K562 (cell line): ENCODE measurements around the gene SLITRK4. TPM values are rescaled to one million over a fixed set of nuclear protein-coding genes. Genes with fewer than 3 reads are reported as not detected.

Experiments
- ATAC-seq: fragments of 200-7000 bp; cut with Tn5 transposase; 3 replicates; pipeline ENCODE4 v1.9.1; 2020; ENCODE audit warnings: moderate library complexity
- BruUV-seq: library from RNA; stranded (reverse); fragments of 400-500 nt; replicated peaks from 2 replicates; lab custom pipeline; 2021; lab: Mats Ljungman, UMichigan
- CTCF ChIA-PET: fragments of 300-600 bp; formaldehyde crosslinking; extraction: SDS; loops from one replicate; lab custom pipeline; 2021; ENCODE audit warnings: low intra/inter-chr PET ratio; lab: Yijun Ruan, JAX
- POLR2A ChIA-PET: fragments of 300-600, 350-650 bp; sonication (Branson Sonifier 250); formaldehyde crosslinking; extraction: SDS; loops from one replicate; lab custom pipeline; 2021; ENCODE audit warnings: antibody characterized with exemption, inconsistent platforms; lab: Yijun Ruan, JAX
- DNase-seq, 4 experiments: peaks; one replicate each; pipeline versions ENCODE4 v3.0.0 to v3.0.0-alpha.2; 2011 to 2018; ENCODE audit warnings: low spot score in 3 of 4, mixed read lengths in 3 of 4; ENCODE audit errors: extremely low read depth in 1 of 4
- FAIRE-seq: peaks from 2 replicates; lab custom pipeline; 2011; peaks lifted over from hg19 to GRCh38; lab: Jason Lieb, UNC
- H2AFZ ChIP-seq: 2 replicates; pipeline ENCODE4 v1.6.0; 2011; ENCODE audit warnings: low read depth, low read length, control low read depth, inconsistent platforms
- H3K27ac ChIP-seq: fragments of 200-600 bp; 3 replicates; pipeline ENCODE4 v1.8.0; 2011; ENCODE audit warnings: low read depth, mild to moderate bottlenecking, control low read depth, inconsistent platforms, low read length, moderate library complexity, mixed read lengths; ENCODE audit errors: extremely low read depth
- H3K27me3 ChIP-seq, 2 experiments: fragments of 300-600 bp in 1 of 2; 2 replicates in 1 of 2; 3 replicates in 1 of 2; pipeline versions ENCODE4 v1.6.0 to v1.8.0; 2011; ENCODE audit warnings: inconsistent platforms in 2 of 2, low read length in 2 of 2, mild to moderate bottlenecking in 1 of 2, mixed read lengths in 1 of 2, moderate library complexity in 1 of 2; ENCODE audit not compliant: control insufficient read depth in 2 of 2, insufficient read depth in 2 of 2
- H3K36me3 ChIP-seq: fragments of 300-600 bp; 3 replicates; pipeline ENCODE4 v1.8.0; 2011; ENCODE audit warnings: mild to moderate bottlenecking, low read length, inconsistent platforms; ENCODE audit not compliant: control insufficient read depth, insufficient read depth
- H3K4me1 ChIP-seq, 2 experiments: fragments of 200-600 bp in 1 of 2; replicated peaks in 1 of 2; 2 replicates in 1 of 2; 3 replicates in 1 of 2; pipeline versions ENCODE4 v1.5.1 to v1.8.0; 2011; ENCODE audit warnings: inconsistent platforms in 2 of 2, low read length in 2 of 2, mild to moderate bottlenecking in 1 of 2, mixed read lengths in 1 of 2, moderate library complexity in 1 of 2; ENCODE audit not compliant: control insufficient read depth in 2 of 2, insufficient read depth in 2 of 2
- H3K4me2 ChIP-seq: 2 replicates; pipeline ENCODE4 v1.6.1; 2011; ENCODE audit warnings: low read length, control low read depth, inconsistent platforms, mixed read lengths; ENCODE audit not compliant: insufficient read depth
- H3K4me3 ChIP-seq: fragments of 200-600 bp; sonication (generic), shearing (Covaris generic); 2 replicates; pipeline ENCODE4 v1.5.1; 2016; ENCODE audit warnings: control low read depth, inconsistent platforms
- H3K79me2 ChIP-seq: fragments of 200-600 bp; 3 replicates; pipeline ENCODE4 v1.8.0; 2011; ENCODE audit warnings: low read length, inconsistent platforms; ENCODE audit not compliant: control insufficient read depth, insufficient read depth
- H3K9ac ChIP-seq, 2 experiments: 2 replicates each; pipeline versions ENCODE4 v1.6.0 to v1.6.1; 2011; ENCODE audit warnings: low read depth in 2 of 2, low read length in 2 of 2, control low read depth in 1 of 2, inconsistent platforms in 1 of 2, mild to moderate bottlenecking in 1 of 2, mixed read lengths in 1 of 2; ENCODE audit not compliant: insufficient read depth in 1 of 2
- H3K9me1 ChIP-seq: one replicate; pipeline ENCODE4 v1.6.0; 2011; ENCODE audit warnings: inconsistent platforms, mild to moderate bottlenecking, low read length, moderate library complexity; ENCODE audit not compliant: control insufficient read depth, insufficient read depth
- H3K9me3 ChIP-seq: replicated peaks from 2 replicates; pipeline ENCODE4 v1.5.1; 2011; ENCODE audit warnings: low read depth, low read length, inconsistent platforms; ENCODE audit not compliant: control insufficient read depth, insufficient read depth
- H4K20me1 ChIP-seq: replicated peaks from 2 replicates; pipeline ENCODE4 v1.6.1; 2011; ENCODE audit warnings: low read length, inconsistent platforms, mixed read lengths; ENCODE audit not compliant: control insufficient read depth, insufficient read depth
- CBFB ChIP-seq: sonication (generic); formaldehyde crosslinking; IDR thresholded peaks from 2 replicates; pipeline ENCODE4 v1.4.0; 2020; ENCODE audit warnings: mild to moderate bottlenecking, missing genetic modification reagents
- ERF ChIP-seq: fragments of 450-650 bp; formaldehyde crosslinking; IDR thresholded peaks from 2 replicates; pipeline ENCODE4 v1.4.0; 2020; ENCODE audit warnings: mild to moderate bottlenecking, mixed read lengths
- EWSR1 ChIP-seq: fragments of 450-650 bp; IDR thresholded peaks from 2 replicates; pipeline ENCODE4 v1.6.1; 2018; ENCODE audit warnings: borderline replicate concordance, mild to moderate bottlenecking, low read depth, moderate library complexity; ENCODE audit not compliant: partially characterized antibody
- FOXA1 ChIP-seq: fragments of 450-650 bp; IDR thresholded peaks from 2 replicates; pipeline ENCODE4 v1.6.1; 2016; ENCODE audit warnings: mild to moderate bottlenecking, borderline replicate concordance
- MLLT1 ChIP-seq, 2 experiments: fragments of 450-650 bp; IDR thresholded peaks; 2 replicates each; pipeline ENCODE4 v1.6.1; 2016
- NELFE ChIP-seq: IDR thresholded peaks from 2 replicates; pipeline ENCODE4 v1.6.1; 2011; ENCODE audit warnings: mild to moderate bottlenecking; ENCODE audit not compliant: insufficient read depth, insufficient read length
- NUFIP1 ChIP-seq: fragments of 450-650 bp; IDR thresholded peaks from 2 replicates; pipeline ENCODE4 v1.6.1; 2018; ENCODE audit not compliant: partially characterized antibody
- RERE ChIP-seq: sonication (generic); formaldehyde crosslinking; IDR thresholded peaks from 2 replicates; pipeline ENCODE4 v1.8.0; 2023; ENCODE audit warnings: missing genetic modification reagents, mild to moderate bottlenecking, borderline replicate concordance
- RFX1 ChIP-seq: fragments of 450-650 bp; IDR thresholded peaks from 2 replicates; pipeline ENCODE4 v1.6.1; 2016; ENCODE audit warnings: mild to moderate bottlenecking, moderate library complexity
- SMARCA4 ChIP-seq: fragments of 450-650 bp; IDR thresholded peaks from 2 replicates; pipeline ENCODE4 v1.6.1; 2016
- TEAD2 ChIP-seq: fragments of 450-650 bp; IDR thresholded peaks from 2 replicates; pipeline ENCODE4 v1.6.1; 2016; ENCODE audit warnings: missing genetic modification characterization, control low read depth, missing compliant biosample characterization
- TSC22D4 ChIP-seq: fragments of 450-650 bp; IDR thresholded peaks from 2 replicates; pipeline ENCODE4 v1.6.1; 2016; ENCODE audit warnings: missing genetic modification characterization, missing biosample characterization, control low read depth
- ZNF511 ChIP-seq: sonication (generic); formaldehyde crosslinking; IDR thresholded peaks from 2 replicates; pipeline ENCODE4 v1.8.0; 2022; ENCODE audit warnings: mild to moderate bottlenecking, missing genetic modification reagents
- WGBS: fragments of 100-300 bp; shearing (Covaris generic); methylation state at CpG from one replicate; pipeline ENCODE4 v1.1.6; 2016; ENCODE audit warnings: low coverage, mixed read lengths; ENCODE audit not compliant: insufficient coverage; ENCODE audit errors: missing lambda C conversion rate; 5-methylcytosine and 5-hydroxymethylcytosine counted together
- in situ Hi-C: fragments of 300-500 bp; cut with MboI; formaldehyde crosslinking; loops from 4 replicates; pipeline ENCODE4 v1.15.0; 2018; ENCODE audit warnings: inconsistent platforms, mixed read lengths
- intact Hi-C: fragments of 100-400 bp; cut with micrococcal nuclease; formaldehyde crosslinking; loops from 2 replicates; pipeline ENCODE4 v1.14.2; 2022
- polyA plus RNA-seq, 8 experiments: library from polyadenylated mRNA; depleted of rRNA in 4 of 8; stranded (reverse) in 5 of 8; unstranded in 3 of 8; fragments of >200 nt; fragmentation: Nextera tagmentation in 2 of 8; fragmentation: Illumina TruSeq in 1 of 8; extraction: Ambion mirVana in 2 of 8; extraction: Trizol in 1 of 8; gene quantifications; 2 replicates each; pipeline versions ENCODE4 v1.2.1 to v1.2.3, GENCODE V29; 2011 to 2014; ENCODE audit warnings: inconsistent platforms in 1 of 8, missing spikeins in 1 of 8
- total RNA-seq, 7 experiments: library from RNA; depleted of rRNA in 6 of 7; stranded (reverse); fragments of >200 nt in 6 of 7; fragmentation: Illumina TruSeq in 2 of 7; extraction: Trizol in 2 of 7; gene quantifications; 2 replicates each; pipeline versions ENCODE4 v1.2.1 to v1.2.3, GENCODE V29; 2011 to 2021; ENCODE audit warnings: low replicate concordance in 1 of 7
- TF ChIP-seq, protein P1 (sequence below): sonication (generic); formaldehyde crosslinking; IDR thresholded peaks from 2 replicates; pipeline ENCODE4 v1.5.0; 2020; ENCODE audit warnings: missing genetic modification reagents

Gene SLITRK4
- total and polyA plus RNA-seq, 9 of the 15 experiments (the other 6 are each of a cell fraction or from before 2014, with no cell fraction given) = not detected

GRCh38 chrX:143634309-143634662 is 1.6 kb downstream of the SLITRK4 start:
- ATAC-seq = no peak
- no peaks in the 10 kb centered on the region for H3K36me3 ChIP-seq
- no peak overlapping the region for H2AFZ ChIP-seq
- ChIA-PET POLR2A (no interaction called here), CTCF (no interaction called here)
- intact Hi-C loops = no loop called here
- no peaks in the 10 kb centered on the region for H3K4me1 ChIP-seq
- no peaks in the 10 kb centered on the region for H3K27me3 ChIP-seq
- H3K79me2 ChIP-seq = no peaks in the 10 kb centered on the region
- H3K9ac ChIP-seq = no peak overlapping the region
- in situ Hi-C loops = no loop called here
- 0% methylated on average over 4 of the region's 26 CpGs for WGBS
- no peak for DNase-seq
- H3K4me2 ChIP-seq = no peak overlapping the region
- FAIRE-seq = no peak
- H3K27ac ChIP-seq = no peak overlapping the region
- no peaks in the 10 kb centered on the region for H4K20me1 ChIP-seq
- no peaks in the 10 kb centered on the region for H3K9me1 ChIP-seq
- H3K9me3 ChIP-seq = no peaks in the 10 kb centered on the region
- BruUV-seq = no TSS peak
- H3K4me3 ChIP-seq = no peak overlapping the region
- no peak for TF ChIP-seq NELFE
- TF ChIP-seq RFX1 = no peak
- no peak for TF ChIP-seq EWSR1
- TF ChIP-seq TSC22D4 = no peak
- no peak for TF ChIP-seq CBFB
- no peak for TF ChIP-seq ERF
- no peak for TF ChIP-seq FOXA1
- no peak for TF ChIP-seq NUFIP1
- TF ChIP-seq RERE = no peak
- TF ChIP-seq SMARCA4 = no peak
- TF ChIP-seq TEAD2 (tag) = no peak
- TF ChIP-seq, protein P1, sequence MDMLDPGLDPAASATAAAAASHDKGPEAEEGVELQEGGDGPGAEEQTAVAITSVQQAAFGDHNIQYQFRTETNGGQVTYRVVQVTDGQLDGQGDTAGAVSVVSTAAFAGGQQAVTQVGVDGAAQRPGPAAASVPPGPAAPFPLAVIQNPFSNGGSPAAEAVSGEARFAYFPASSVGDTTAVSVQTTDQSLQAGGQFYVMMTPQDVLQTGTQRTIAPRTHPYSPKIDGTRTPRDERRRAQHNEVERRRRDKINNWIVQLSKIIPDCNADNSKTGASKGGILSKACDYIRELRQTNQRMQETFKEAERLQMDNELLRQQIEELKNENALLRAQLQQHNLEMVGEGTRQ (CRISPR knock-in tag) = no peak
- TF ChIP-seq ZNF511 (CRISPR knock-in tag) = no peak
- no peak for TF ChIP-seq MLLT1 (IDR thresholded peaks at IDR 0.05)
